T-helper 9 cell (primary cell): Measurements from ENCODE around the gene EVX2.

Source experiments
- DNase-seq: peaks from one replicate; pipeline ENCODE4 v3.0.0-alpha.2; 2020

EVX2 gene

GRCh38 chr2:176106581-176107539, 23.1 kb upstream of the EVX2 start, which contains the start of gene HOXD11:
Gene HOXD11, plus strand, starts transcription at chr2:176107280. Its CDS starts 76 bp downstream, at chr2:176107356.
- DNase-seq, result no peak

GRCh38 chr2:176105730-176106580, 22.2 kb upstream of the EVX2 start:
- DNase-seq, result no peak

- no peak for DNase-seq
Observed at GRCh38 chr2:176105078-176105729, 21.4 kb upstream of the EVX2 start.

- DNase-seq, result no peak
Observed at GRCh38 chr2:176104316-176105077, 20.7 kb upstream of the EVX2 start.

GRCh38 chr2:176103742-176104315, 20.1 kb upstream of the EVX2 start:
- DNase-seq, result no peak

- DNase-seq, result no peak
Observed at GRCh38 chr2:176103194-176103593, 19.4 kb upstream of the EVX2 start.

- DNase-seq, result no peak
Observed at GRCh38 chr2:176102309-176102866, 18.6 kb upstream of the EVX2 start.

GRCh38 chr2:176101842-176102241, 18.1 kb upstream of the EVX2 start:
- DNase-seq, result no peak

- DNase-seq, result no peak
Observed at GRCh38 chr2:176101216-176101830, 17.6 kb upstream of the EVX2 start.

GRCh38 chr2:176100547-176101140, 16.9 kb upstream of the EVX2 start:
- DNase-seq, result no peak

GRCh38 chr2:176099728-176100546, 16.2 kb upstream of the EVX2 start, which contains the start of gene HOXD12:
Gene HOXD12, plus strand, starts transcription at chr2:176099795. Its CDS starts 7 bp downstream, at chr2:176099802.
- DNase-seq, result no peak

GRCh38 chr2:176099159-176099727, 15.5 kb upstream of the EVX2 start:
- no peak for DNase-seq

GRCh38 chr2:176098366-176099158, 14.8 kb upstream of the EVX2 start:
- no peak for DNase-seq

GRCh38 chr2:176097820-176098365, 14.1 kb upstream of the EVX2 start:
- DNase-seq, result no peak

- DNase-seq, result peak; percentile 45
Observed at GRCh38 chr2:176096986-176097819, 13.4 kb upstream of the EVX2 start.

GRCh38 chr2:176096243-176096985, 12.7 kb upstream of the EVX2 start:
- DNase-seq, result no peak
